Lower lobe of right lung (tissue), 2 donors: ENCODE measurements around the gene TRIM65. TPM values are rescaled to one million over a fixed set of nuclear protein-coding genes. Genes with fewer than 3 reads are reported as not detected.

ENCODE experiments used
- ATAC-seq, 2 donors: fragments of 200-7000 bp; cut with Tn5 transposase; one replicate each; pipeline ENCODE4 v1.9.1; 2020 to 2022; ENCODE audit warnings: mild to moderate bottlenecking in 2 of 2, moderate library complexity in 2 of 2
- DNase-seq: peaks from one replicate; pipeline ENCODE4 v3.0.0-alpha.2; 2020
- H3K27ac ChIP-seq: fragments of 200-600 bp; one replicate; pipeline ENCODE4 v1.8.0; 2022
- H3K27me3 ChIP-seq: fragments of 200-600 bp; one replicate; pipeline ENCODE4 v1.8.0; 2022; ENCODE audit warnings: low read depth
- H3K36me3 ChIP-seq: fragments of 200-600 bp; one replicate; pipeline ENCODE4 v1.8.0; 2022; ENCODE audit warnings: mild to moderate bottlenecking
- H3K4me1 ChIP-seq: fragments of 200-600 bp; one replicate; pipeline ENCODE4 v1.8.0; 2022
- H3K4me3 ChIP-seq: fragments of 200-600 bp; one replicate; pipeline ENCODE4 v1.8.0; 2022; ENCODE audit warnings: mild to moderate bottlenecking
- H3K9me3 ChIP-seq: fragments of 200-600 bp; one replicate; pipeline ENCODE4 v1.8.0; 2022
- CTCF ChIP-seq: fragments of 200-600 bp; IDR thresholded peaks from one replicate; pipeline ENCODE4 v1.8.0; 2022; ENCODE audit warnings: antibody characterized with exemption, mild to moderate bottlenecking
- intact Hi-C: fragments of 100-400 bp; cut with DNase I; formaldehyde crosslinking; loops from one replicate; pipeline ENCODE4 v1.11.0; 2022
- total RNA-seq: library from RNA; stranded (reverse); fragmentation: NEBNext Ultra II Directional; extraction: Animal tissue kit (Norgen Biotek cat#: 25700); gene quantifications from one replicate; pipeline ENCODE4 v1.2.1, GENCODE V29; 2021
- donor health status: DM: no; HTN: yes; CAD: no; lungs with severe emphysema.

Gene TRIM65
- total RNA-seq, 1 donor from 2014 or later = 32.4 TPM

GRCh38 chr17:75893305-75894048 is 3.3 kb downstream of the TRIM65 start:
- no peak for ATAC-seq

GRCh38 chr17:75892556-75893224 is 4.1 kb downstream of the TRIM65 start:
- no peak for DNase-seq
- TF ChIP-seq CTCF = no peak
- ATAC-seq = no peak
- Histone ChIP-seq H3K27ac (no peak overlapping the region), H3K9me3 (no peaks in the 10 kb centered on the region), H3K4me1 (peaks cover 29% of the 10 kb centered on the region), H3K36me3 (peaks cover 36% of the 10 kb centered on the region), H3K4me3 (no peak overlapping the region), H3K27me3 (no peaks in the 10 kb centered on the region)
- intact Hi-C loops = no loop called here

More at GRCh38 chr17:75893305-75894048, 3.3 kb downstream of the TRIM65 start:
- TF ChIP-seq CTCF = no peak
- H3K27ac ChIP-seq = no peak overlapping the region
- H3K36me3 ChIP-seq = peaks cover 44% of the 10 kb centered on the region
- peaks cover 30% of the 10 kb centered on the region for H3K4me1 ChIP-seq
- no peak overlapping the region for H3K4me3 ChIP-seq
- H3K27me3 ChIP-seq = no peaks in the 10 kb centered on the region
- H3K9me3 ChIP-seq = no peaks in the 10 kb centered on the region
- no peak for DNase-seq
- intact Hi-C loops = no loop called here

- peaks cover 35% of the 10 kb centered on the region for H3K36me3 ChIP-seq
- no peak for DNase-seq
These were observed 4.9 kb downstream of the TRIM65 start for GRCh38 chr17:75891605-75892555.

GRCh38 chr17:75891022-75891604 is 5.6 kb downstream of the TRIM65 start:
- TF ChIP-seq CTCF = no peak
- ATAC-seq = no peak
- H3K27me3 ChIP-seq = no peaks in the 10 kb centered on the region
- peaks cover 21% of the 10 kb centered on the region for H3K4me1 ChIP-seq
- peaks cover 35% of the 10 kb centered on the region for H3K36me3 ChIP-seq
- H3K4me3 ChIP-seq = no peak overlapping the region
- H3K9me3 ChIP-seq = no peaks in the 10 kb centered on the region
- no peak for DNase-seq
- no peak overlapping the region for H3K27ac ChIP-seq
- intact Hi-C loops = no loop called here

More at GRCh38 chr17:75891605-75892555, 4.9 kb downstream of the TRIM65 start:
- Histone ChIP-seq H3K9me3 (no peaks in the 10 kb centered on the region), H3K4me1 (peaks cover 21% of the 10 kb centered on the region), H3K27ac (no peak overlapping the region), H3K4me3 (no peak overlapping the region), H3K27me3 (no peaks in the 10 kb centered on the region)
- TF ChIP-seq CTCF = no peak
- intact Hi-C loops = no loop called here
- no peak for ATAC-seq

GRCh38 chr17:75889454-75889853 is 7.3 kb downstream of the TRIM65 start:
- peaks cover 13% of the 10 kb centered on the region for H3K4me1 ChIP-seq
- ATAC-seq = no peak

More at GRCh38 chr17:75889454-75889853, 7.3 kb downstream of the TRIM65 start:
- no peak for DNase-seq
- no peak for TF ChIP-seq CTCF
- Histone ChIP-seq H3K27me3 (no peaks in the 10 kb centered on the region), H3K4me3 (no peak overlapping the region), H3K9me3 (no peaks in the 10 kb centered on the region), H3K27ac (no peak overlapping the region), H3K36me3 (peaks cover 35% of the 10 kb centered on the region)
- intact Hi-C loops = no loop called here
